ENCODE measurements around the gene RUFY1.
"Not testable (repeated sequence)": the region's sequence is repeated elsewhere in the genome, so short reads cannot be mapped to it uniquely, and the experiment has no call there.

- TF ChIP-seq, protein P1, sequence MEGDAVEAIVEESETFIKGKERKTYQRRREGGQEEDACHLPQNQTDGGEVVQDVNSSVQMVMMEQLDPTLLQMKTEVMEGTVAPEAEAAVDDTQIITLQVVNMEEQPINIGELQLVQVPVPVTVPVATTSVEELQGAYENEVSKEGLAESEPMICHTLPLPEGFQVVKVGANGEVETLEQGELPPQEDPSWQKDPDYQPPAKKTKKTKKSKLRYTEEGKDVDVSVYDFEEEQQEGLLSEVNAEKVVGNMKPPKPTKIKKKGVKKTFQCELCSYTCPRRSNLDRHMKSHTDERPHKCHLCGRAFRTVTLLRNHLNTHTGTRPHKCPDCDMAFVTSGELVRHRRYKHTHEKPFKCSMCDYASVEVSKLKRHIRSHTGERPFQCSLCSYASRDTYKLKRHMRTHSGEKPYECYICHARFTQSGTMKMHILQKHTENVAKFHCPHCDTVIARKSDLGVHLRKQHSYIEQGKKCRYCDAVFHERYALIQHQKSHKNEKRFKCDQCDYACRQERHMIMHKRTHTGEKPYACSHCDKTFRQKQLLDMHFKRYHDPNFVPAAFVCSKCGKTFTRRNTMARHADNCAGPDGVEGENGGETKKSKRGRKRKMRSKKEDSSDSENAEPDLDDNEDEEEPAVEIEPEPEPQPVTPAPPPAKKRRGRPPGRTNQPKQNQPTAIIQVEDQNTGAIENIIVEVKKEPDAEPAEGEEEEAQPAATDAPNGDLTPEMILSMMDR (IDR thresholded peaks at IDR 0.05) = not testable (repeated sequence)
- not testable (repeated sequence) for TF ChIP-seq POLR2A, POLR2AphosphoS5 (IDR thresholded peaks at IDR 0.05)
Measured at GRCh38 chr5:179502420-179502819, 47.9 kb upstream of the RUFY1 start.

Measured in prostate gland (tissue), 2 donors.